Panc1 (cell line): ENCODE results near the gene HES1. TPM values are rescaled to one million over a fixed set of nuclear protein-coding genes. Genes with fewer than 3 reads are reported as not detected.
A peak's percentile ranks its signal among the peaks of the same experiment; 100 is the strongest.

Source experiments
- ATAC-seq: fragments of 200-7000 bp; cut with Tn5 transposase; 2 replicates; pipeline ENCODE4 v1.9.1; 2020; ENCODE audit warnings: mild to moderate bottlenecking, moderate library complexity
- BruUV-seq: library from RNA; stranded (reverse); fragments of 400-500 nt; replicated peaks from 2 replicates; lab custom pipeline; 2021; lab: Mats Ljungman, UMichigan
- CTCF ChIA-PET: fragments of 300-600 bp; sonication (Branson Sonifier 250); formaldehyde crosslinking; loops from one replicate; lab custom pipeline; 2022; ENCODE audit warnings: antibody characterized with exemption; lab: Charles Lee
- POLR2A ChIA-PET: fragments of 300-600 bp; sonication (Branson Sonifier 250); formaldehyde crosslinking; loops from one replicate; lab custom pipeline; 2022; ENCODE audit warnings: antibody characterized with exemption; lab: Charles Lee
- DNase-seq: peaks from one replicate; pipeline ENCODE4 v3.0.0-alpha.2; 2010; ENCODE audit warnings: low read depth, low spot score
- H3K27ac ChIP-seq: 2 replicates; pipeline ENCODE4 v1.5.1; 2011; ENCODE audit warnings: mild to moderate bottlenecking, low read length, inconsistent platforms
- H3K27me3 ChIP-seq: fragments of 200-500 bp; sonication (Bioruptor generic); 2 replicates; pipeline ENCODE4 v1.6.0; 2014; ENCODE audit warnings: low read length, inconsistent platforms; ENCODE audit not compliant: control insufficient read depth, insufficient read depth
- H3K36me3 ChIP-seq: fragments of 200-500 bp; sonication (Bioruptor generic); 2 replicates; pipeline ENCODE4 v1.5.1; 2014; ENCODE audit warnings: inconsistent platforms, mild to moderate bottlenecking, low read length, moderate library complexity; ENCODE audit not compliant: control insufficient read depth, insufficient read depth
- H3K4me1 ChIP-seq: 2 replicates; pipeline ENCODE4 v1.5.1; 2011; ENCODE audit warnings: inconsistent platforms, mild to moderate bottlenecking, low read length, moderate library complexity; ENCODE audit not compliant: control insufficient read depth, insufficient read depth
- H3K4me3 ChIP-seq, 2 experiments: 2 replicates each; pipeline ENCODE4 v1.5.1; 2011 to 2012; ENCODE audit warnings: low read depth in 2 of 2, low read length in 2 of 2, mild to moderate bottlenecking in 2 of 2, inconsistent platforms in 1 of 2, moderate library complexity in 1 of 2
- H3K9me3 ChIP-seq: fragments of 200-500 bp; sonication (Bioruptor generic); 2 replicates; pipeline ENCODE4 v1.5.1; 2014; ENCODE audit warnings: low read depth, mild to moderate bottlenecking, inconsistent platforms, low read length, moderate library complexity; ENCODE audit not compliant: control insufficient read depth, insufficient read depth
- POLR2AphosphoS5 ChIP-seq: IDR thresholded peaks from 2 replicates; pipeline ENCODE4 v1.6.1; 2012; ENCODE audit warnings: mild to moderate bottlenecking, low read depth, low read length, moderate library complexity
- SIN3A ChIP-seq: IDR thresholded peaks from 2 replicates; pipeline ENCODE4 v1.6.1; 2012; ENCODE audit warnings: low read depth, mild to moderate bottlenecking, low read length, moderate library complexity, borderline replicate concordance; ENCODE audit not compliant: insufficient read depth
- TCF7L2 ChIP-seq: IDR thresholded peaks from 2 replicates; pipeline ENCODE4 v1.6.1; 2011; ENCODE audit warnings: mild to moderate bottlenecking, low read depth, low read length, inconsistent platforms
- in situ Hi-C: cut with HindIII; loops from 2 replicates; pipeline ENCODE4 v1.10.0; 2016; ENCODE audit warnings: low sequenced_read_pairs, low pct_unique_long_range_greater_than_20kb
- intact Hi-C: fragments of 100-400 bp; cut with micrococcal nuclease; formaldehyde crosslinking; loops from one replicate; pipeline ENCODE4 v1.10.0; 2022; ENCODE audit not compliant: unreplicated experiment
- total RNA-seq: library from RNA; stranded (reverse); gene quantifications from one replicate; pipeline ENCODE4 v1.2.1, GENCODE V29; 2021; ENCODE audit not compliant: unreplicated experiment
- TF ChIP-seq, protein P1 (sequence below), 2 experiments: IDR thresholded peaks; 2 replicates each; pipeline ENCODE4 v1.6.1; 2011 to 2012; ENCODE audit warnings: low read depth in 2 of 2, control low read depth in 1 of 2, low read length in 1 of 2, mild to moderate bottlenecking in 1 of 2, moderate library complexity in 1 of 2; ENCODE audit not compliant: insufficient read depth in 1 of 2
- TF ChIP-seq, protein P2 (sequence below): fragments of 450-650 bp; IDR thresholded peaks from 2 replicates; pipeline ENCODE4 v1.5.1; 2017; ENCODE audit warnings: mild to moderate bottlenecking

Gene HES1
- total RNA-seq, 1 experiment from 2014 or later = 28.5 TPM

DNA sequence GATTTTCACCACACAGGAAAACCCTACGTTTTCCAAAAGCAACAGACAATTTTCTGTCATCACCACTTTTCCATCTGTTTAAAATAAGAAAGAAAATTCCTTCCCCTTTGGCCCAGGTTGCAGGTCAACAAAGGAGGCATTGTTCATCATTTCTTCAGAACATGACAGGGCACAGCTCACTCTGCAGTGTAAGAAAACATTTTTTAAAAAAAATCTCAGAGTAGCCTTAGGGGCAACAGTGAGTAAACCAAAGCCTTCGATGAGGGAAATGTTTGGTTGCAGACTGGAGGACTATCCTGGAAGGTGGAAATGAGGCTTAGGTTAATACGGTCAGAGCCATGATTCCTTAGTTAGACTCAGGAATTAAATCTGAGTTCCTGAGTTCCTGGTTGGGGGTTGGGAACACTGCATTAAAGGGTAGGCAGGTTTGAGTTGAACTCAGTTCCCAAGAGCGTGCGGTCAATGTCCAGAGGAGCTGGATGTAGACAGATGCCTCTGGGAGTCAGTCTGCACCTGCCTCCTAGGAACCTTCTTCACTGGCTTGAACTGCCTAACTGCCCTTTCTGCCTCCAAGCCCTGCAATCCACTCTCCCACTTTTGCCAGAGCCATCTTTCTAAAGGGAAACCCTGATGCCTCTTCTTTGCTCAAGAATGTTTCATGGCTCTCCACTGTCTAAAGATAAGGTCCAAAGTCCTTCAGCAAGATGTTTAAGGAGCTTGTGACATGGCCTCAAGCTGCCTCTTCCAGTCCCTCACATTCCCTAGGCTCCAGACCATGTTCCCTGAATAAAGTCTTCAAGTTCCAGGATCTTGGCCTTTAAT lies 3.3 kb upstream of the HES1 start:
- H3K4me1 ChIP-seq = peaks cover 47% of the 10 kb centered on the region
- CTCF ChIA-PET = no interaction called here
- TF ChIP-seq, protein P1, sequence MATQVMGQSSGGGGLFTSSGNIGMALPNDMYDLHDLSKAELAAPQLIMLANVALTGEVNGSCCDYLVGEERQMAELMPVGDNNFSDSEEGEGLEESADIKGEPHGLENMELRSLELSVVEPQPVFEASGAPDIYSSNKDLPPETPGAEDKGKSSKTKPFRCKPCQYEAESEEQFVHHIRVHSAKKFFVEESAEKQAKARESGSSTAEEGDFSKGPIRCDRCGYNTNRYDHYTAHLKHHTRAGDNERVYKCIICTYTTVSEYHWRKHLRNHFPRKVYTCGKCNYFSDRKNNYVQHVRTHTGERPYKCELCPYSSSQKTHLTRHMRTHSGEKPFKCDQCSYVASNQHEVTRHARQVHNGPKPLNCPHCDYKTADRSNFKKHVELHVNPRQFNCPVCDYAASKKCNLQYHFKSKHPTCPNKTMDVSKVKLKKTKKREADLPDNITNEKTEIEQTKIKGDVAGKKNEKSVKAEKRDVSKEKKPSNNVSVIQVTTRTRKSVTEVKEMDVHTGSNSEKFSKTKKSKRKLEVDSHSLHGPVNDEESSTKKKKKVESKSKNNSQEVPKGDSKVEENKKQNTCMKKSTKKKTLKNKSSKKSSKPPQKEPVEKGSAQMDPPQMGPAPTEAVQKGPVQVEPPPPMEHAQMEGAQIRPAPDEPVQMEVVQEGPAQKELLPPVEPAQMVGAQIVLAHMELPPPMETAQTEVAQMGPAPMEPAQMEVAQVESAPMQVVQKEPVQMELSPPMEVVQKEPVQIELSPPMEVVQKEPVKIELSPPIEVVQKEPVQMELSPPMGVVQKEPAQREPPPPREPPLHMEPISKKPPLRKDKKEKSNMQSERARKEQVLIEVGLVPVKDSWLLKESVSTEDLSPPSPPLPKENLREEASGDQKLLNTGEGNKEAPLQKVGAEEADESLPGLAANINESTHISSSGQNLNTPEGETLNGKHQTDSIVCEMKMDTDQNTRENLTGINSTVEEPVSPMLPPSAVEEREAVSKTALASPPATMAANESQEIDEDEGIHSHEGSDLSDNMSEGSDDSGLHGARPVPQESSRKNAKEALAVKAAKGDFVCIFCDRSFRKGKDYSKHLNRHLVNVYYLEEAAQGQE (IDR thresholded peaks at IDR 0.05; ENCODE audit: insufficient read depth in 1 of 2, low read depth in 2 of 2, low read length in 1 of 2) = no peak
- no peak for TF ChIP-seq TCF7L2
- no peak for TF ChIP-seq POLR2AphosphoS5
- no peak for TF ChIP-seq SIN3A
- TF ChIP-seq, protein P2, sequence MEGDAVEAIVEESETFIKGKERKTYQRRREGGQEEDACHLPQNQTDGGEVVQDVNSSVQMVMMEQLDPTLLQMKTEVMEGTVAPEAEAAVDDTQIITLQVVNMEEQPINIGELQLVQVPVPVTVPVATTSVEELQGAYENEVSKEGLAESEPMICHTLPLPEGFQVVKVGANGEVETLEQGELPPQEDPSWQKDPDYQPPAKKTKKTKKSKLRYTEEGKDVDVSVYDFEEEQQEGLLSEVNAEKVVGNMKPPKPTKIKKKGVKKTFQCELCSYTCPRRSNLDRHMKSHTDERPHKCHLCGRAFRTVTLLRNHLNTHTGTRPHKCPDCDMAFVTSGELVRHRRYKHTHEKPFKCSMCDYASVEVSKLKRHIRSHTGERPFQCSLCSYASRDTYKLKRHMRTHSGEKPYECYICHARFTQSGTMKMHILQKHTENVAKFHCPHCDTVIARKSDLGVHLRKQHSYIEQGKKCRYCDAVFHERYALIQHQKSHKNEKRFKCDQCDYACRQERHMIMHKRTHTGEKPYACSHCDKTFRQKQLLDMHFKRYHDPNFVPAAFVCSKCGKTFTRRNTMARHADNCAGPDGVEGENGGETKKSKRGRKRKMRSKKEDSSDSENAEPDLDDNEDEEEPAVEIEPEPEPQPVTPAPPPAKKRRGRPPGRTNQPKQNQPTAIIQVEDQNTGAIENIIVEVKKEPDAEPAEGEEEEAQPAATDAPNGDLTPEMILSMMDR = no peak
- H3K27me3 ChIP-seq = no peaks in the 10 kb centered on the region
- H3K36me3 ChIP-seq = no peaks in the 10 kb centered on the region; the same call in 1 of the 2 replicates
- no TSS peak for BruUV-seq
- intact Hi-C loops = loop anchor here (5.0 to 10.0 kb wide), 2 partner anchors 55 to 158 kb away; no protein-coding TSS in a partner anchor
- H3K9me3 ChIP-seq = no peaks in the 10 kb centered on the region
- peak overlapping the region; percentile 97 for H3K27ac ChIP-seq
- in situ Hi-C loops = no loop called here
- no peak overlapping the region for H3K4me3 ChIP-seq
- ATAC-seq (no peak), DNase-seq (no peak)
- POLR2A ChIA-PET = no interaction called here

DNA sequence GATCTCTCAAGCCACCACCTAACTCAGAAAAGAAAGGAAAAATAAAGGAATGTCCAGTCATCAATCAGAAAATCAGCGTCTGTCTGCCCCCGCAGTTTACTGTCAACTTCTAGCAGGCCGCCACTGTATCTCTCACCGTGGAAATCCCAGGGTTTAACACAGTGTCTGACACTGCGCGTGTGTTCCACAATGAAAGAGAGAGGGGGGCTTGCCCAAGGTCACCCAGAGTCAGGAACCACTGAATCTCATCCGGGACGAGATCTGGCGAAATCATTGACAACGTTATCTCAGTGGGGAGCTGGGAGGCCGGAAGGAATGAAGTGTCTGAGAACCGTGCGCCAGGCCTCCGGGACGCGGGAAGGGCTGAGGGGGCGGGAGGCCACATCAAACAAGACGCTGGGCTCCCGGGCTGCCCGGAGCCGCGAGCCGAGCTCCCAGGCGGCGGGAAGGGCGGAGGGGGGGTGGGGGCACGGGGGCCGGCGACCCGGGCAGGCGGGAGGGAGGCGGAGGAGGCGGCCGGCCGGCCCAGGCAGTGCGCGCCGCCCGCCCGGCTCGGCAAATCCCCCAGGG lies 2.2 kb upstream of the HES1 start:
- 0 out of 2 replicates have a peak, but pooled peaks have one; percentile 42 for TF ChIP-seq SIN3A
- TF ChIP-seq, protein P1 (IDR thresholded peaks at IDR 0.05; ENCODE audit: insufficient read depth in 1 of 2, low read depth in 2 of 2, low read length in 1 of 2) = no peak
- TF ChIP-seq TCF7L2 = peak; percentile 68
- DNase-seq (no peak), ATAC-seq (peak; percentile 10; the same call in 1 of the 2 replicates)
- intact Hi-C loops (loop anchor here (1.0 to 10.0 kb wide), 4 partner anchors 56 to 352 kb away; no protein-coding TSS in a partner anchor), in situ Hi-C loops (no loop called here)
- POLR2A ChIA-PET = interaction anchor here (0.6 to 0.7 kb wide), 5 partner anchors 9 to 101 kb away, joined by 3 to 8 read pairs (median 4); no protein-coding TSS in a partner anchor
- CTCF ChIA-PET = no interaction called here
- Histone ChIP-seq H3K9me3 (no peaks in the 10 kb centered on the region), H3K4me1 (peaks cover 52% of the 10 kb centered on the region), H3K27ac (peak overlapping the region; percentile 97), H3K27me3 (no peaks in the 10 kb centered on the region), H3K4me3 (peak overlapping the region; percentile 37 to 60), H3K36me3 (peaks cover 2% of the 10 kb centered on the region)
- no TSS peak for BruUV-seq
